NB4 (cell line): Measurements from ENCODE around the gene NRL.

Experiments
- DNase-seq: peaks from one replicate; pipeline ENCODE4 v3.0.0; 2010; ENCODE audit warnings: low read depth
- H3K4me3 ChIP-seq: one replicate; pipeline ENCODE4 v1.5.1; 2011; ENCODE audit warnings: mild to moderate bottlenecking, low read depth, low read length, moderate library complexity
- MYC ChIP-seq: IDR thresholded peaks from 2 replicates; pipeline ENCODE4 v1.6.1; 2011; ENCODE audit warnings: low read depth, low read length
- POLR2A ChIP-seq: IDR thresholded peaks from 2 replicates; pipeline ENCODE4 v1.6.1; 2011; ENCODE audit warnings: mild to moderate bottlenecking; ENCODE audit not compliant: insufficient read length; ENCODE audit errors: extremely low read depth
- TF ChIP-seq, protein P1 (sequence below): IDR thresholded peaks from 2 replicates; pipeline ENCODE4 v1.6.1; 2011; ENCODE audit warnings: low read depth, low read length
- TF ChIP-seq, protein P2 (sequence below): IDR thresholded peaks from one replicate; pipeline ENCODE4 v1.5.1; 2012; ENCODE audit warnings: low read depth, low read length

The NRL gene

DNA sequence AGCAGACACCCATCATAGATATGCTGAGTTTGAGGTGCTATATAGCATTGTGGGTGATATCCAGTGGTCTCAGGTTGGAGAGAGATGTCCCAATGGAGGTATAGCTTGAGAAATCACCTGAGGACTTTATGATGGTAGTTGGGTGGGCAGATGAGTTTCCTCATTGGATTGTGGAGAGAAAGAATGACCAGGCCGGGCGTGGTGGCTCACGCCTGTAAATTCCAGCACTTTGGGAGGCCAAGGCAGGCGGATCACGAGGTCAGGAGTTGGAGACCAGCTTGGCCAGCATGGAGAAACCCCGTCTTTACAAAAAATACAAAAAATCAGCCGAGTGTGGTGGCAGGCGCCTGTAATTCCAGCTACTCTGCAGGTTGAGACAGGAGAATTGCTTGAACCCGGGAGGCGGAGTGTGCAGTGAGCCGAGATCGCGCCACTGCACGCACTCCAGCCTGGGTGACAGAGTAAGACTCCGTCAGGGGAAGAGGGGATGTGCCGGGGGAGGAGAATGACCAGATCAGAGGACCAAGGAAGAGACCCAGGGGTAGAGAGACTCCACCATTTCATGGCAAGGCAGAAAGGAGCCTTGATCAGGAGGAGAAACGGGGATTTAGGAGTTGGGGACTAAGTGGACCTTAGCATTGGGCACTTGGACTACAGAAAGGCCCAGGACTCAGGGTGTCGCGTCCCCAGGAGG is 21.4 kb downstream of the NRL start:
- H3K4me3 ChIP-seq: peak overlapping the region; percentile 17
- DNase-seq: no peak
- TF ChIP-seq POLR2A (no peak), MYC (no peak)
- TF ChIP-seq, protein P1, sequence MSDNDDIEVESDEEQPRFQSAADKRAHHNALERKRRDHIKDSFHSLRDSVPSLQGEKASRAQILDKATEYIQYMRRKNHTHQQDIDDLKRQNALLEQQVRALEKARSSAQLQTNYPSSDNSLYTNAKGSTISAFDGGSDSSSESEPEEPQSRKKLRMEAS: no peak
- TF ChIP-seq, protein P2, sequence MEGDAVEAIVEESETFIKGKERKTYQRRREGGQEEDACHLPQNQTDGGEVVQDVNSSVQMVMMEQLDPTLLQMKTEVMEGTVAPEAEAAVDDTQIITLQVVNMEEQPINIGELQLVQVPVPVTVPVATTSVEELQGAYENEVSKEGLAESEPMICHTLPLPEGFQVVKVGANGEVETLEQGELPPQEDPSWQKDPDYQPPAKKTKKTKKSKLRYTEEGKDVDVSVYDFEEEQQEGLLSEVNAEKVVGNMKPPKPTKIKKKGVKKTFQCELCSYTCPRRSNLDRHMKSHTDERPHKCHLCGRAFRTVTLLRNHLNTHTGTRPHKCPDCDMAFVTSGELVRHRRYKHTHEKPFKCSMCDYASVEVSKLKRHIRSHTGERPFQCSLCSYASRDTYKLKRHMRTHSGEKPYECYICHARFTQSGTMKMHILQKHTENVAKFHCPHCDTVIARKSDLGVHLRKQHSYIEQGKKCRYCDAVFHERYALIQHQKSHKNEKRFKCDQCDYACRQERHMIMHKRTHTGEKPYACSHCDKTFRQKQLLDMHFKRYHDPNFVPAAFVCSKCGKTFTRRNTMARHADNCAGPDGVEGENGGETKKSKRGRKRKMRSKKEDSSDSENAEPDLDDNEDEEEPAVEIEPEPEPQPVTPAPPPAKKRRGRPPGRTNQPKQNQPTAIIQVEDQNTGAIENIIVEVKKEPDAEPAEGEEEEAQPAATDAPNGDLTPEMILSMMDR: no peak

DNA sequence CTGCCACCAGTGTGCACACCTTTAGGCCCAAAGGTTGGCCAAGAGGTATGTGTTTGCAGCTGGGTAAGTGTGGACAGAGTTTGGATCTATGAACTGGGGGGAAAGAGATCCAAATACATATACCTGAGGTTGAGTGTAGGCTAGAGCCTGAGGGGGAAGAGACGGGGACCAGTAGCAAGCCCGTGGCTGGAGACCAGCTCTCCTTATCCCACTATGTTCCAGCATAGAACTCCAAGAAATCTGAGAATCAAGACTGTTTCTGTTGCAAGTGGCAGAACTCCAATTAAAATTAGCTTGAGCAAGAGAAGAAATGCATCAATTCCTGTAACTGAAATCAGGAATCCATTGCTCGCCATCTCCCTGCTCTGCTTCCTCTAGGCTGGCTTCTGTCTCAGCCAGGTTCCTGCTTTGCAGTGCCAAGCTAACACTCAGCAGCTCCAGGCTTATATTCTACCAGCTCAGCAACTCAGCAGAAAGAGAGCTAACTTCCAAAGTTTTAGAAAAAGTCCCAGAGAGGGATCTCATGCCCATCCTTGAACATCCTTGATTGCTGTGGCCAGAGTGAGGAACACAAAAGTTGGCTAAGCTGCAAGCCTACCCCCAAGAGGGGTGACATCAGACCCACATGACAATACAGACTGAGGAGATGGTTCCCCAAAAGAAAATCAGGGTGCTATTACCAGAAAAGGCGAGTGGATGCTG is 22.1 kb downstream of the NRL start:
- DNase-seq: no peak
- no peak overlapping the region for H3K4me3 ChIP-seq
- TF ChIP-seq POLR2A (no peak), MYC (no peak)
- TF ChIP-seq, protein P2: no peak
- TF ChIP-seq, protein P1: no peak

DNA sequence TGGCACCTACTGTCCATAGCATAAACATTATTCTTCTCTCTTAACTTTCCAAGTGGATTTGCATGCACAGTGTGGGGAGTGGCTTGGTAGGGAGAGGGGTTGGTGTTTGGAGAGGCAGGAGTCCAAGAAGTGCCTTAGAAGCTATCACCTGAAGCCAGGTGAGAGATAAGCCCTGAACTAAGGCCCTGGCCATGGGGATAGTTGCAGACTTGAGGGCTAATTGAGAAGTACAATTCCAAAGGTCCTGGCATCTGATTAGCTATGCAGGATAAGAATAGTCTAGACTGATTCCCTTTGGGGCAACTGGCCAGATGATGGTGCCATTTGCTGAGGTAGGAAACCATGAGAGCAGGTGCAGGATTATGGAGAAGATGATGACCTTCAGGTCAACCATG is 22.6 kb downstream of the NRL start:
- no peak for DNase-seq
- no peak overlapping the region for H3K4me3 ChIP-seq
- TF ChIP-seq, protein P2: no peak
- TF ChIP-seq MYC (no peak), POLR2A (no peak)
- TF ChIP-seq, protein P1: no peak

DNA sequence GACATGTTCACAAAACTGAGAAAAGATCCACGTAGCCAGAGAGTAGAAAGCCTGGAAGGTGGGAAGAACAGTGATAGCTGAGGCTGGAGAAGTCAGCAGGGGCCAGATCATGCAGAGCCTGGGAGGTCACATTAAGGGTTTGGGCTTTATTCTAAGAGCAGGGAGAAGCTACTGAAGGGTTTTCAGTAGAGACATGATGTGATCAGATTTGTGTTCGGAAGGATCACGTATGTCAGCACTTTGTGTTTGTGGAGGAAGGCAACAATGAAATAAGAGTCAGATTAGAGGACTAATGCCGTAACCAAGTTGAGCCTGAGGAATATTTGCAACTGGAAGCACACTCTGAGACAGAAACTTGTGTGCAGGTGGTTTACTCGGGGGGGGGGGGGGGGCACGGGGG is 24.9 kb downstream of the NRL start:
- no peak for TF ChIP-seq MYC
- no peak for TF ChIP-seq POLR2A
- TF ChIP-seq, protein P1: no peak
- no peak overlapping the region for H3K4me3 ChIP-seq
- no peak for DNase-seq

DNA sequence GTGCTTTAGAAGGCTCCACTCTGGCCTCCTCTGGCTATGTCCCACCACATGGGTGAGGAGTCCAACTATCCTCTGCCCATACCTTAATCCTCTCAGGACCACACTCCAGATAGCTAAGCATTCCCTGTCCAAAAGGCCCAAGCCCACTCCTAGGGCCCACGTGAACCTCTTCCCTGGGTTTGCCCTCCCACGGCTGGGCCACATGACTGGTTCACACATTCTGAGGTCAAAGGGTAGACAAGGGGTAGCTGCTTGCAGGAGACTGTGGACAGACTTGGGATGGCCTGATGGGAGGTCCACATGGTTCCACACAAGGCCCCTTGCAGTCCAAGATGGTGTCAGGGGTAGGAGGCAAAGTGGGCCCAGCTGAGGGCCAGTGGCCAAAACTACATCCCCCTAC is 26.7 kb downstream of the NRL start:
- DNase-seq: no peak
- no peak overlapping the region for H3K4me3 ChIP-seq
- TF ChIP-seq, protein P2: no peak
- TF ChIP-seq MYC: no peak
- no peak for TF ChIP-seq POLR2A
- TF ChIP-seq, protein P1: no peak

DNA sequence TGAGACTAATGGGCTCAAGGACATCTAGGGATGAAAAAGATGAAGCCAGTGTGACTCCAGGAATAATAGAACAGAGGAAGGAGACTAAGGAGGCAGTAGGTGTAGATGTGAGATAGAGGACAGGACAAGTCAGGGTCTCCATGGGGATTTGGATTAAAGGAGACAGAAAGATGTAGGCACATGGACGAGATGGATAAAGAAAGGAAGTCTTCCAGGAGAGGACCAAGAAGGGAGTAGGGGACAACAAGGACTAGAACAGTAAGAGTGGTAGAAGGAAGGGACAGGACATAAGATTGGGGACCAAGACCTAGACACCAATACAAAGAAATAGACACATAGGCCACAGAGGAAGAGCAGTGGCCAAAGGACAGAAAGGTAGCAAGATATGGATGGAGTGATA is 27.7 kb downstream of the NRL start:
- TF ChIP-seq POLR2A: no peak
- TF ChIP-seq, protein P2: no peak
- no peak for TF ChIP-seq MYC
- TF ChIP-seq, protein P1: no peak
- H3K4me3 ChIP-seq: no peak overlapping the region

More for the DNA sequence above, 27.7 kb downstream of the NRL start:
- no peak for DNase-seq
